CD8-positive, alpha-beta memory T cell (primary cell): ENCODE measurements around the gene ATPAF2. TPM values are rescaled to one million over a fixed set of nuclear protein-coding genes. Genes with fewer than 3 reads are reported as not detected.

ENCODE experiments used
- CTCF ChIA-PET: fragments of 350-600 bp; sonication (Branson Sonifier 250); formaldehyde crosslinking; loops from one replicate; lab custom pipeline; 2021; ENCODE audit warnings: antibody characterized with exemption; lab: Charles Lee
- POLR2A ChIA-PET: fragments of 350-600 bp; sonication (Branson Sonifier 250); formaldehyde crosslinking; loops from one replicate; lab custom pipeline; 2021; ENCODE audit warnings: antibody characterized with exemption; lab: Charles Lee
- DNase-seq, 5 donors: peaks; one replicate each; pipeline versions ENCODE4 v3.0.0 to v3.0.0-alpha.2; 2020 to 2022; ENCODE audit warnings: mixed read lengths in 1 of 5
- H3K27ac ChIP-seq: one replicate; pipeline ENCODE4 v1.7.0; 2013; ENCODE audit warnings: low read depth, mild to moderate bottlenecking, low read length, moderate library complexity
- H3K27me3 ChIP-seq: 2 replicates; pipeline ENCODE4 v1.7.0; 2013; ENCODE audit warnings: low read length, mild to moderate bottlenecking; ENCODE audit not compliant: insufficient read depth, poor library complexity, severe bottlenecking
- H3K36me3 ChIP-seq: 2 replicates; pipeline ENCODE4 v1.7.0; 2013; ENCODE audit warnings: mild to moderate bottlenecking, low read length, moderate library complexity; ENCODE audit not compliant: insufficient read depth
- H3K4me1 ChIP-seq: 2 replicates; pipeline ENCODE4 v1.7.0; 2013; ENCODE audit warnings: mild to moderate bottlenecking, low read length, moderate library complexity; ENCODE audit not compliant: insufficient read depth
- H3K4me3 ChIP-seq: 2 replicates; pipeline ENCODE4 v1.7.0; 2013; ENCODE audit warnings: mild to moderate bottlenecking, low read length
- H3K9me3 ChIP-seq: 2 replicates; pipeline ENCODE4 v1.7.0; 2013; ENCODE audit warnings: mild to moderate bottlenecking, low read length
- H3K27ac Mint-ChIP-seq, 8 donors: one replicate each; pipeline ENCODE4 v1.8.0; 2020 to 2021; ENCODE audit warnings: mixed read lengths in 8 of 8, mild to moderate bottlenecking in 6 of 8, inconsistent platforms in 3 of 8, moderate library complexity in 3 of 8
- H3K27me3 Mint-ChIP-seq, 2 donors: one replicate each; pipeline ENCODE4 v1.8.0; 2020 to 2021; ENCODE audit warnings: mixed read lengths in 2 of 2, mild to moderate bottlenecking in 1 of 2, moderate library complexity in 1 of 2
- H3K36me3 Mint-ChIP-seq, 3 donors: one replicate each; pipeline ENCODE4 v1.8.0; 2020 to 2021; ENCODE audit warnings: mixed read lengths in 3 of 3, inconsistent platforms in 1 of 3, mild to moderate bottlenecking in 1 of 3
- H3K4me1 Mint-ChIP-seq, 3 donors: one replicate each; pipeline ENCODE4 v1.8.0; 2020 to 2021; ENCODE audit warnings: mixed read lengths in 3 of 3, inconsistent platforms in 1 of 3, mild to moderate bottlenecking in 1 of 3
- H3K4me3 Mint-ChIP-seq, 7 donors: one replicate each; pipeline ENCODE4 v1.8.0; 2020 to 2021; ENCODE audit warnings: mixed read lengths in 7 of 7, mild to moderate bottlenecking in 6 of 7, moderate library complexity in 4 of 7, inconsistent platforms in 2 of 7
- H3K9me3 Mint-ChIP-seq, 5 donors: one replicate each; pipeline ENCODE4 v1.8.0; 2020 to 2022; ENCODE audit warnings: mixed read lengths in 5 of 5, mild to moderate bottlenecking in 3 of 5, moderate library complexity in 2 of 5, inconsistent platforms in 1 of 5
- polyA plus RNA-seq: library from polyadenylated mRNA; unstranded; fragments of 300-500 nt; fragmentation: Illumina TruSeq; gene quantifications from one replicate; pipeline ENCODE4 v1.2.3, GENCODE V29; 2021
- total RNA-seq, 2 experiments: library from RNA; stranded (reverse); gene quantifications; one replicate each; pipeline ENCODE4 v1.2.3, GENCODE V29; 2021

The ATPAF2 gene
- total and polyA plus RNA-seq, 3 experiments from 2014 or later = 16.0 to 33.4 (median 30.4) TPM

DNA sequence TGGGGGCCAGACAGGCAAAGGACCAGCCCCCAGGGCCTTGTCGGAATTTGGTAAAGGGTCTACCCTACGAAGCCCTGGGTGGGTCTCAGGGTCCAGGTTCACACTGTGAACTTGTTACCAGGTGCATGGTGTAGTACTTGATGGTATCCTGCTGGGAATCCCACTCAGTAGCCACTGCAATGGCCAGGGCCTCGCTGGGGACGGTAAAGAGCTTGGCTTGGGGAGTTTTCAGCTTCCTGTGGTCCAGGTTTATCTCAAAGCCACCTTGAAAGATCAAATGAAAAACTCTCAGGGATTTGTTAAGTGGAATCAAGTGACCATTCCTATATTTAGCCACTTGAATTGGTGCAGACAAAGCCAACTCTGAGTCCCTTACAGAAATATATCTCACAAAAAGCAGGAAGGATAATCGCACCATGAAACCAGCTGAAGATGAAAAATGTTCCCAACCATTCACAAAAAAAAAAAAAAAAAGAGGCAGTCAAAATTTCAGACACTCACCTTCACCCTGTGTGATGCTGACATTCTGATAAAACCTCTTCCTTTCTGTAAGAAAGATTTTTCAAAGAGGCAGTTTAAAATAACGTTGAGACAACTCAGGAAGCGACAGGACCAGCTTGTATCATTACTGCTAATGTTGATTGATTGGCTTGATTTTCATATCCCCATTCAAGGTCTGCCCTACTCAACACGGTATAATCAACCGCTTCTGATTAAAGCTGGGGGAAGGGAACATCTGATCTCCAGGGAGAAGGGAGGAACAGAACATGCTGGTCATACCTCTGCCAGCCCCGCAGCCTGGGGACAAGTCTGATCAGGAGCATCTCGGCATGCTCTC lies 10.6 kb downstream of the ATPAF2 start:
- H3K27me3 Mint-ChIP-seq = no peaks in the 10 kb centered on the region
- H3K36me3 Mint-ChIP-seq = peaks cover 0 to 34% (median 9%) of the 10 kb centered on the region in 3 donors
- H3K27ac Mint-ChIP-seq = peak overlapping the region in 1 of 8 donors; percentile 72
- Histone ChIP-seq H3K27ac (no peak overlapping the region), H3K36me3 (peaks cover 5% of the 10 kb centered on the region), H3K27me3 (no peaks in the 10 kb centered on the region), H3K4me3 (no peak overlapping the region), H3K9me3 (no peaks in the 10 kb centered on the region), H3K4me1 (peaks cover 13% of the 10 kb centered on the region)
- ChIA-PET POLR2A (interaction anchor here (0.6 kb wide), 1 partner anchor 184 kb away, joined by 5 read pairs; no protein-coding TSS in a partner anchor), CTCF (interaction anchor here (0.6 to 1.4 kb wide), 3 partner anchors 216 to 428 kb away, joined by 3 to 4 read pairs (median 4); no protein-coding TSS in a partner anchor)
- H3K4me1 Mint-ChIP-seq = peaks cover 21 to 31% (median 26%) of the 10 kb centered on the region in 3 donors
- no peak overlapping the region for H3K4me3 Mint-ChIP-seq
- no peak for DNase-seq
- H3K9me3 Mint-ChIP-seq = no peaks in the 10 kb centered on the region

DNA sequence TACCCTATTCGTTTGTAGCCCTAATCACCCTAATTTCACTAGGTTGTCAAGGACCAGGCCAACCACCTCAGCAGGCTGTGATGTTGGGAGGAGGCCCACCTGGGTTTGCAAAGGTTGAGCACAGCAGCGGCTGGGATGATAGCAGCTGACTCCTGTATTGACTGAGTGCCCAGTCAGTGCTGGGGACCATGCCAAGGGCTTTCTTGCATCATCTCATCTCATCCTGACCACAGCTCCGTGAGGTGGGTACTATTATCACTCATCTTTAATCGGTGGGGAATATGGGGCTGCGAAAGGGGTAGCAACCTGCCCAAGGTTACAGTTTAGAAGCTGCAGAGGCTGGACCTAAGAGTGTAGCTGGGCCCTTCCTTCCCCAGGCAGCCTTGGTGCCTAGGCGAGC lies 11.7 kb downstream of the ATPAF2 start:
- ChIA-PET POLR2A (no interaction called here), CTCF (no interaction called here)
- no peak overlapping the region for H3K4me3 Mint-ChIP-seq

DNA sequence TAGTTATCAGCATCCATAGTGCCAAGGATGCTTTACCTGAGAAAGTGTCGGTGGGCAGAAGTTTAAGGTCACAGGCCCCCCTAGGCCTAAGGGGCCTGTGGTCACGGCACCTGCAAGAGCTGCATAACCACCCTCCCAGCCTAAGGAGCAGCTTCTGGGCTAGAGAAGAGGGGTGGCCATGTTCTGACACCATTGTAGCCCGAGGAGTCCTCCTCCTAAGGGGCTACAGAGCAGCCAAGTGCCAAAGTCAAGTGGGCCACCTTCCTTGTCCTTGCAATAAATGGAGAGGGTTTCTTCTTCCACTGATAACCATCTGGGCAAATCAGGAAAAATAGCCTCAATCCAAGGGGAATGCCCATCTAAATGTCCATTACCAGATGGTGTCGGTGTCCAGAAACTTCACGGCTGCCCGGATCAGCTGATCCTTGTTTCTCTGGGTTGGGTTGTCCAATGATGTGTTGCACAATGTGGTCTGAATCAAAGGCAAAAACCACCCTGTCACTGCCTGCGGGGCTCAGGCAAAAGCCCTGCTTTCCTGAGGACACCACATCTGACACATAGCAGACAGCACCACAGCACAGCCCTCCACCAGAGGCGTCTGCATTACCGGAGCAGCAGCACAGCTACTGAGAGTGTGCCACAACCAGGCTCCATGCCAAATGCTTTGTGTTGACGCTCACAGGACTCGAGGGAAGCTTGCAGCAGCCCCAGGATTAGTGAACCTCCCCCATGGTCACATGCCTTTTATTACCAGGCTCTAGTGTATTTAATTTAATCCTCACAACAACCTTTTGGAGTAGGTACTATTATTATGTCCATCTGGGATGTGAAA lies 12.8 kb downstream of the ATPAF2 start:
- Mint-ChIP-seq H3K36me3 (peaks cover 0 to 43% (median 9%) of the 10 kb centered on the region in 3 donors), H3K4me1 (peaks cover 16 to 23% (median 20%) of the 10 kb centered on the region in 3 donors), H3K9me3 (no peaks in the 10 kb centered on the region), H3K27ac (peak overlapping the region; percentile 13 to 93 (median 66)), H3K27me3 (no peaks in the 10 kb centered on the region), H3K4me3 (peak overlapping the region in 6 of 7 donors; percentile 3 to 86 (median 50))
- POLR2A ChIA-PET = interaction anchor here (0.6 kb wide), 1 partner anchor 26 kb away, joined by 6 read pairs; no protein-coding TSS in a partner anchor
- peak in 4 of 5 donors; percentile 27 to 68 (median 58) for DNase-seq
- Histone ChIP-seq H3K27ac (no peak overlapping the region), H3K9me3 (no peaks in the 10 kb centered on the region), H3K27me3 (no peaks in the 10 kb centered on the region), H3K4me3 (no peak overlapping the region), H3K4me1 (peaks cover 9% of the 10 kb centered on the region), H3K36me3 (peaks cover 5% of the 10 kb centered on the region)
- CTCF ChIA-PET = no interaction called here

More for the DNA sequence above, 11.7 kb downstream of the ATPAF2 start:
- Mint-ChIP-seq H3K27me3 (no peaks in the 10 kb centered on the region), H3K27ac (peak overlapping the region in 1 of 8 donors; percentile 17), H3K4me1 (peaks cover 16 to 23% (median 20%) of the 10 kb centered on the region in 3 donors), H3K36me3 (peaks cover 0 to 34% (median 9%) of the 10 kb centered on the region in 3 donors), H3K9me3 (no peaks in the 10 kb centered on the region)
- Histone ChIP-seq H3K9me3 (no peaks in the 10 kb centered on the region), H3K27me3 (no peaks in the 10 kb centered on the region), H3K27ac (no peak overlapping the region), H3K36me3 (peaks cover 5% of the 10 kb centered on the region), H3K4me1 (peaks cover 9% of the 10 kb centered on the region), H3K4me3 (no peak overlapping the region)
- no peak for DNase-seq

DNA sequence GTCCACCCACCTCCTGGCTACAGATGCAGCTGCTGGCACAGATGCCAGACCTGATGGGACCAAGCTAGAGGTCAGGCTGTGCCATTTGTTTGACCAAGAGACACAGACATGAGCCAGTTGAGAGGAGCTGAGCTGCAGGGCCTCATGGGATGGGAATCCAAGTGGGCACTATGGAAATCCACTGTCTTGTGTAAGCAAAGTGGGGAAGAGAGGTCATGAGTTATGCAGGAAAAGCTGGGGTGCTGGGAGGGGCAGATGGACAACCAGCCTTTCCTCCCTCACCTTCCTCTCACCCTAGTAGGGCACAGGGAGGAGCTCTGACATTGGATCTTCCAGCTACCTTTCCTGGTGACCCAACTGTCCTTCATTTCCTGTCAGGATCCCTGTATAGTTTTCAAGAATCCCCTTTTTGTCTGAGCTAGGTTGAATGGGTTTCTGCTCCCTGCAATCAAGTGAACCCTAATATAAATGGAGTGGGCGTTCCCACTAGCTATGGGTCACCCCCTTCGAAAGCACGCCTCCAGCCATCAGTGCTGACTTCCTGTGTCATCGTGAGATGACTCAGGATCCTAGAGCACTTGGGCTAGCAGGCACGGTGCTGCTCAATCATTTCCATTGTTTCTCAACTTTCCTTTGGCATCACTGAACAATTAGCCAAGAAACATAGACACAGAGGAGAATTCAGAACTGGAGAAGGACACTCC lies 13.6 kb downstream of the ATPAF2 start:
- no peak overlapping the region for H3K27ac ChIP-seq
- ChIA-PET CTCF (interaction anchor here (1.4 kb wide), 1 partner anchor 8 kb away, joined by 5 read pairs; no protein-coding TSS in a partner anchor), POLR2A (interaction anchor here (0.6 kb wide), 1 partner anchor 26 kb away, joined by 6 read pairs; no protein-coding TSS in a partner anchor)
- no peaks in the 10 kb centered on the region for H3K27me3 ChIP-seq
- Mint-ChIP-seq H3K36me3 (peaks cover 0 to 47% (median 9%) of the 10 kb centered on the region in 3 donors), H3K9me3 (no peaks in the 10 kb centered on the region), H3K4me3 (peak overlapping the region in 6 of 7 donors; percentile 3 to 83 (median 50)), H3K27me3 (no peaks in the 10 kb centered on the region), H3K27ac (peak overlapping the region; percentile 13 to 93 (median 66)), H3K4me1 (peaks cover 16 to 23% (median 20%) of the 10 kb centered on the region in 3 donors)
- H3K9me3 ChIP-seq = no peaks in the 10 kb centered on the region
- H3K36me3 ChIP-seq = peaks cover 5% of the 10 kb centered on the region
- H3K4me1 ChIP-seq = peaks cover 9% of the 10 kb centered on the region
- DNase-seq = peak in 1 of 5 donors; percentile 19
- H3K4me3 ChIP-seq = no peak overlapping the region

DNA sequence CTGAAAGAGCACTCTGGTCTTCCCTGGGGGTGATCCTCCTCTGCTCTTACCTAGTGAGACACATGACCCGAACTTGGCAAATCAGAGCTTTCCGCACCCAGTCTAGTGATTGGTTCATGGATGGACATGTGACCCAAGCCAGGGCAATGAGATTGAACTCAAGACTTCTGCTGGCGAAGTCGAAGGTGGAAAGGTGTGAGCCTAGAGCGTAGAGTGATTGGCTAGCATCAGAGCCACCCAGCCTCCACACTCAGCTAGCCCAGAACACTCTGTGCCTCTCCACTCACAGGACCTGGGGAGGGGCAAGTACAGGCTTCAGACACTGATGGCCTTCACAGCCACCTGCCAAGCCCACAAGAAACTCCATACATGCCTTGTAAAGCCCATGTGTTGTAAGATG lies 17.6 kb downstream of the ATPAF2 start:
- peaks cover 0 to 57% (median 12%) of the 10 kb centered on the region in 3 donors for H3K36me3 Mint-ChIP-seq
- no peak overlapping the region for H3K27ac Mint-ChIP-seq

DNA sequence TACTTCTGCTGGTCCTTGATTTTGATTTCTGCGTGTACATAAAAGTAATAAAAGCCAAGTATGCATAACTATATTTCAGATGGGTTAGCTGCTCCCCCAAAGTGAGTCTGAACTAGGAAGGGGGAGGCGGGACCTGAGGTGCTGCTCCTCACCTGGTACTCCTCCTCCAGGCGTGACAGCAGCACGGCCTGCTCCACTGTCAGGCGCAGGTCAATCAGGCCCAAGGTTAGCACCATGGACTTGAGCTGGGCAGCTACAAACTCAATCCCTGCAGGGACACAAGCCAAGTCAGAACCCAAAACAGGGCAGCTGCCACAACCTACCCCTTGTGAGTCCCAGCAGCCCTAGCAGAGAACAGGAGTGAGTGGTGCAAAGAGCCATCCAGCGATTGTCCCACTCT lies 18.0 kb downstream of the ATPAF2 start:
- Histone ChIP-seq H3K27me3 (no peaks in the 10 kb centered on the region), H3K27ac (no peak overlapping the region), H3K4me3 (no peak overlapping the region), H3K36me3 (peaks cover 6% of the 10 kb centered on the region), H3K9me3 (no peaks in the 10 kb centered on the region), H3K4me1 (peaks cover 6% of the 10 kb centered on the region)
- ChIA-PET POLR2A (no interaction called here), CTCF (no interaction called here)
- Mint-ChIP-seq H3K9me3 (no peaks in the 10 kb centered on the region), H3K27me3 (no peaks in the 10 kb centered on the region), H3K36me3 (peaks cover 0 to 61% (median 13%) of the 10 kb centered on the region in 3 donors), H3K4me3 (no peak overlapping the region), H3K27ac (no peak overlapping the region), H3K4me1 (peaks cover 9 to 10% (median 10%) of the 10 kb centered on the region in 3 donors)
- no peak for DNase-seq

More for the DNA sequence above, 17.6 kb downstream of the ATPAF2 start:
- Histone ChIP-seq H3K4me3 (no peak overlapping the region), H3K36me3 (peaks cover 5% of the 10 kb centered on the region), H3K9me3 (no peaks in the 10 kb centered on the region), H3K27ac (no peak overlapping the region), H3K27me3 (no peaks in the 10 kb centered on the region), H3K4me1 (peaks cover 9% of the 10 kb centered on the region)
- Mint-ChIP-seq H3K4me3 (no peak overlapping the region), H3K4me1 (peaks cover 13 to 14% (median 14%) of the 10 kb centered on the region in 3 donors), H3K9me3 (no peaks in the 10 kb centered on the region), H3K27me3 (no peaks in the 10 kb centered on the region)
- ChIA-PET POLR2A (no interaction called here), CTCF (no interaction called here)
- DNase-seq = no peak

DNA sequence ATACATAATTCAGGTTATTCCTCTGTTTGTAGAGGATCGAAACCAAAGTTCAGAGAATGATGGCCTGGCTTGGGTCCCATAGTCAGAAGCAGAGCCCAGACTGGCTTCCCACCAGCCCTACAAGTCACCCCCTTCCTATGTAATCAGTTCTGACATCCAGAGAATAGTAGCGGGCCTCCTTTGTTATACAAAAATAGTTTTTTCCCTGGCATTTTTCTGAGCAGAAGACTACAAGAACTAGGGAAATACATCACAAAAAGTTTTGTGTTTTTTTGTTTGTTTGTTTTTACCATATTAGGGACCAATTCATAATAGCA lies 19.2 kb downstream of the ATPAF2 start:
- no peak for DNase-seq
- H3K4me1 Mint-ChIP-seq = no peaks in the 10 kb centered on the region
- POLR2A ChIA-PET = no interaction called here
- no peak overlapping the region for H3K4me3 ChIP-seq
- H3K27ac ChIP-seq = no peak overlapping the region
- no peaks in the 10 kb centered on the region for H3K9me3 Mint-ChIP-seq
- CTCF ChIA-PET = no interaction called here
- no peaks in the 10 kb centered on the region for H3K27me3 Mint-ChIP-seq
- no peak overlapping the region for H3K27ac Mint-ChIP-seq
- H3K4me3 Mint-ChIP-seq = no peak overlapping the region
- H3K9me3 ChIP-seq = no peaks in the 10 kb centered on the region
- no peaks in the 10 kb centered on the region for H3K4me1 ChIP-seq
- H3K36me3 ChIP-seq = peaks cover 11% of the 10 kb centered on the region
- H3K27me3 ChIP-seq = no peaks in the 10 kb centered on the region
- H3K36me3 Mint-ChIP-seq = peaks cover 0 to 66% (median 12%) of the 10 kb centered on the region in 3 donors
